H9 (cell line): ENCODE results near the gene MCF2L2. TPM values are rescaled to one million over a fixed set of nuclear protein-coding genes. Genes with fewer than 3 reads are reported as not detected.

Source experiments
- DNase-seq: peaks from one replicate; pipeline ENCODE4 v3.0.0-alpha.2; 2017
- H2AFZ ChIP-seq: one replicate; pipeline ENCODE4 v1.6.1; 2013; ENCODE audit warnings: mild to moderate bottlenecking, low read length, control low read depth, moderate library complexity
- H2AK5ac ChIP-seq: 2 replicates; pipeline ENCODE4 v1.6.1; 2013; ENCODE audit warnings: low read length, control low read depth, mixed read lengths; ENCODE audit not compliant: insufficient read length
- H2BK120ac ChIP-seq: one replicate; pipeline ENCODE4 v1.6.1; 2013; ENCODE audit warnings: low read depth, mild to moderate bottlenecking, low read length, control low read depth, inconsistent platforms; ENCODE audit not compliant: poor library complexity, severe bottlenecking
- H2BK12ac ChIP-seq: 2 replicates; pipeline ENCODE4 v1.6.1; 2013; ENCODE audit warnings: low read length, control low read depth, mixed read lengths, low read depth; ENCODE audit not compliant: insufficient read length
- H2BK15ac ChIP-seq: 2 replicates; pipeline ENCODE4 v1.6.1; 2013; ENCODE audit warnings: low read depth, low read length, control low read depth
- H2BK20ac ChIP-seq: one replicate; pipeline ENCODE4 v1.6.1; 2013; ENCODE audit warnings: low read depth, mild to moderate bottlenecking, low read length, control low read depth, inconsistent platforms; ENCODE audit not compliant: poor library complexity, severe bottlenecking
- H2BK5ac ChIP-seq: 2 replicates; pipeline ENCODE4 v1.6.1; 2013; ENCODE audit warnings: low read length, control low read depth, mixed read lengths; ENCODE audit not compliant: insufficient read length
- H3K14ac ChIP-seq: 2 replicates; pipeline ENCODE4 v1.6.1; 2013; ENCODE audit warnings: low read length, control low read depth; ENCODE audit not compliant: insufficient read depth
- H3K18ac ChIP-seq: 2 replicates; pipeline ENCODE4 v1.6.1; 2013; ENCODE audit warnings: low read depth, mild to moderate bottlenecking, mixed read lengths, low read length, control low read depth; ENCODE audit not compliant: insufficient read length
- H3K23ac ChIP-seq: 2 replicates; pipeline ENCODE4 v1.6.1; 2013; ENCODE audit warnings: low read length, control low read depth, mixed read lengths, low read depth; ENCODE audit not compliant: insufficient read length
- H3K23me2 ChIP-seq: 2 replicates; pipeline ENCODE4 v1.6.1; 2013; ENCODE audit warnings: low read depth, mild to moderate bottlenecking, mixed read lengths, low read length, control low read depth; ENCODE audit not compliant: insufficient read length, poor library complexity, severe bottlenecking
- H3K27ac ChIP-seq: 2 replicates; pipeline ENCODE4 v1.5.1; 2013; ENCODE audit warnings: low read length, control low read depth, mixed read lengths, low read depth; ENCODE audit not compliant: insufficient read length
- H3K27me3 ChIP-seq: 2 replicates; pipeline ENCODE4 v1.6.1; 2013; ENCODE audit warnings: low read length, control low read depth, inconsistent platforms; ENCODE audit not compliant: insufficient read depth
- H3K4ac ChIP-seq: 2 replicates; pipeline ENCODE4 v1.6.1; 2013; ENCODE audit warnings: low read depth, mild to moderate bottlenecking, control low read depth, inconsistent platforms, low read length, moderate library complexity
- H3K4me1 ChIP-seq: 2 replicates; pipeline ENCODE4 v1.6.1; 2013; ENCODE audit warnings: low read length, control low read depth, inconsistent platforms; ENCODE audit not compliant: insufficient read depth
- H3K4me2 ChIP-seq: 2 replicates; pipeline ENCODE4 v1.6.1; 2013; ENCODE audit warnings: low read length, control low read depth, mixed read lengths; ENCODE audit not compliant: insufficient read length, insufficient read depth
- H3K56ac ChIP-seq: 2 replicates; pipeline ENCODE4 v1.6.1; 2013; ENCODE audit warnings: low read depth, mild to moderate bottlenecking, mixed read lengths, low read length, control low read depth; ENCODE audit not compliant: insufficient read length
- H3K79me1 ChIP-seq: 2 replicates; pipeline ENCODE4 v1.6.1; 2013; ENCODE audit warnings: low read depth, mild to moderate bottlenecking, moderate library complexity, low read length, control low read depth, inconsistent platforms; ENCODE audit not compliant: insufficient read depth, poor library complexity, severe bottlenecking
- H3K79me2 ChIP-seq: 2 replicates; pipeline ENCODE4 v1.6.1; 2013; ENCODE audit warnings: low read length, control low read depth, inconsistent platforms; ENCODE audit not compliant: insufficient read depth
- H3K9ac ChIP-seq: 2 replicates; pipeline ENCODE4 v1.6.1; 2013; ENCODE audit warnings: low read length, control low read depth, mixed read lengths; ENCODE audit not compliant: insufficient read length; ENCODE audit errors: extremely low read depth
- H3K9me3 ChIP-seq: one replicate; pipeline ENCODE4 v1.6.1; 2013; ENCODE audit warnings: low read depth, low read length, inconsistent platforms; ENCODE audit not compliant: control insufficient read depth
- H3T11ph ChIP-seq: one replicate; pipeline ENCODE4 v1.6.1; 2013; ENCODE audit warnings: mild to moderate bottlenecking, low read length, control low read depth, inconsistent platforms
- H4K20me1 ChIP-seq: one replicate; pipeline ENCODE4 v1.6.1; 2013; ENCODE audit not compliant: control insufficient read depth, insufficient read length, insufficient read depth
- H4K5ac ChIP-seq: 2 replicates; pipeline ENCODE4 v1.6.1; 2013; ENCODE audit warnings: low read depth, mild to moderate bottlenecking, mixed read lengths, low read length, control low read depth; ENCODE audit not compliant: insufficient read length
- H4K8ac ChIP-seq: replicated peaks from 2 replicates; pipeline ENCODE4 v1.6.1; 2013; ENCODE audit warnings: low read length, control low read depth, mixed read lengths, low read depth; ENCODE audit not compliant: insufficient read length
- H4K91ac ChIP-seq: 2 replicates; pipeline ENCODE4 v1.6.1; 2013; ENCODE audit warnings: low read depth, mild to moderate bottlenecking, moderate library complexity, mixed read lengths, low read length, control low read depth; ENCODE audit not compliant: insufficient read length
- H3K27ac Mint-ChIP-seq, 3 experiments: 2 replicates in 2 of 3; 3 replicates in 1 of 3; pipeline ENCODE4 v1.8.0; 2020 to 2021; ENCODE audit warnings: mixed read lengths in 3 of 3, mild to moderate bottlenecking in 1 of 3, moderate library complexity in 1 of 3
- H3K27me3 Mint-ChIP-seq: 2 replicates; pipeline ENCODE4 v1.8.0; 2021; ENCODE audit warnings: low read depth, mild to moderate bottlenecking, moderate library complexity, mixed read lengths
- H3K36me3 Mint-ChIP-seq, 3 experiments: 2 replicates in 2 of 3; 3 replicates in 1 of 3; pipeline ENCODE4 v1.8.0; 2020 to 2021; ENCODE audit warnings: low read depth in 3 of 3, mixed read lengths in 3 of 3; ENCODE audit not compliant: insufficient read depth in 1 of 3
- H3K4me1 Mint-ChIP-seq, 2 experiments: 2 replicates each; pipeline ENCODE4 v1.8.0; 2020; ENCODE audit warnings: mixed read lengths in 2 of 2
- H3K4me3 Mint-ChIP-seq, 2 experiments: 2 replicates in 1 of 2; 3 replicates in 1 of 2; pipeline ENCODE4 v1.8.0; 2020 to 2021; ENCODE audit warnings: mild to moderate bottlenecking in 2 of 2, mixed read lengths in 2 of 2, moderate library complexity in 1 of 2
- H3K9me3 Mint-ChIP-seq, 2 experiments: 2 replicates in 1 of 2; 3 replicates in 1 of 2; pipeline ENCODE4 v1.8.0; 2020; ENCODE audit warnings: mild to moderate bottlenecking in 2 of 2, mixed read lengths in 2 of 2, moderate library complexity in 1 of 2
- WGBS: extraction: QIAGEN DNeasy Blood & Tissue Kit; methylation state at CpG from one replicate; pipeline ENCODE4 v1.1.7; 2013; ENCODE audit warnings: missing lambda C conversion rate, low lambda C conversion rate, mixed read lengths; ENCODE audit not compliant: insufficient read length; ENCODE audit errors: extremely low coverage; 5-methylcytosine and 5-hydroxymethylcytosine counted together
- total RNA-seq: library from RNA; stranded (reverse); gene quantifications from 2 replicates; pipeline ENCODE4 v1.2.1, GENCODE V29; 2021
- TF ChIP-seq, protein P1 (sequence below): fragments of 200-600 bp; sonication (generic); conservative IDR thresholded peaks from 3 replicates; pipeline ENCODE4 v1.8.0; 2021; ENCODE audit warnings: antibody characterized with exemption, mild to moderate bottlenecking

MCF2L2 gene
- total RNA-seq, 1 experiment from 2014 or later: 6.4 TPM

DNA sequence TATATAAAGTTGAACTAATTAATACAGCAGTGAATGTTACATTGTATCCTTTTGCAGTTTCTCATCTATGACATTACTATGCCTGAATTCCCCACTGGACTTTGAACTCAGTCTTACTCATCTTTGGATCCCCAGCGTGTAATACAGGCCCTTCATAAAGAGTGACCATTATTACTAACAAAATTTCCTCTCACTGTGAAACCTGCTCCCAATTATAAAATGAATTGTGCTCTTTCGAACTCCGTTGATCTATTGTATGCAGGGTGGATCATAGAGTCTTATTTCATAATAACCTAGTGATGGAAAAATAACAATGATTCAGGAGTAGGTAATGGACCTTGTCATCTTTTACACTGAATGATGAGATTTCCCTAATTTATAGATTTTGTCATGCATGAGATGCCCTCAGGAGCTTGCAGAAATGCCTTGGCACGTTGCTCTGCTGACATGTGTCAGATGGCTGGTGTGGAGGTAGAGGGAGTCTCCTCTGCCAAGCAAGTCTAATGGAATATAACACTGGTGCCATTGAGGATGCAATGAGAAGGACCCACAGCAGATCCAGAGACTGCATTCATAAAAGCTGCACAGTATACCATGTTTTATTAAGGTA is 149.8 kb downstream of the MCF2L2 start:
- Histone ChIP-seq H4K20me1 (no peaks in the 10 kb centered on the region), H3K27ac (no peak overlapping the region), H3K23ac (no peak overlapping the region), H3K4me2 (no peak overlapping the region), H3K79me2 (no peaks in the 10 kb centered on the region), H4K91ac (no peak overlapping the region), H3K18ac (no peak overlapping the region), H4K5ac (no peak overlapping the region), H3K4ac (no peak overlapping the region), H3K56ac (no peak overlapping the region), H4K8ac (no peak overlapping the region), H2AK5ac (no peak overlapping the region), H2BK12ac (no peak overlapping the region), H3K14ac (no peak overlapping the region), H2BK20ac (no peak overlapping the region), H3K23me2 (no peaks in the 10 kb centered on the region), H3K79me1 (no peaks in the 10 kb centered on the region), H2AFZ (no peak overlapping the region), H3K27me3 (no peaks in the 10 kb centered on the region), H3K9me3 (no peaks in the 10 kb centered on the region), H3T11ph (no peak overlapping the region), H2BK15ac (no peak overlapping the region), H2BK120ac (no peak overlapping the region), H3K4me1 (no peaks in the 10 kb centered on the region; the same call in 1 of the 2 replicates), H3K9ac (no peak overlapping the region), H2BK5ac (no peak overlapping the region)
- DNase-seq: no peak
- TF ChIP-seq, protein P1, sequence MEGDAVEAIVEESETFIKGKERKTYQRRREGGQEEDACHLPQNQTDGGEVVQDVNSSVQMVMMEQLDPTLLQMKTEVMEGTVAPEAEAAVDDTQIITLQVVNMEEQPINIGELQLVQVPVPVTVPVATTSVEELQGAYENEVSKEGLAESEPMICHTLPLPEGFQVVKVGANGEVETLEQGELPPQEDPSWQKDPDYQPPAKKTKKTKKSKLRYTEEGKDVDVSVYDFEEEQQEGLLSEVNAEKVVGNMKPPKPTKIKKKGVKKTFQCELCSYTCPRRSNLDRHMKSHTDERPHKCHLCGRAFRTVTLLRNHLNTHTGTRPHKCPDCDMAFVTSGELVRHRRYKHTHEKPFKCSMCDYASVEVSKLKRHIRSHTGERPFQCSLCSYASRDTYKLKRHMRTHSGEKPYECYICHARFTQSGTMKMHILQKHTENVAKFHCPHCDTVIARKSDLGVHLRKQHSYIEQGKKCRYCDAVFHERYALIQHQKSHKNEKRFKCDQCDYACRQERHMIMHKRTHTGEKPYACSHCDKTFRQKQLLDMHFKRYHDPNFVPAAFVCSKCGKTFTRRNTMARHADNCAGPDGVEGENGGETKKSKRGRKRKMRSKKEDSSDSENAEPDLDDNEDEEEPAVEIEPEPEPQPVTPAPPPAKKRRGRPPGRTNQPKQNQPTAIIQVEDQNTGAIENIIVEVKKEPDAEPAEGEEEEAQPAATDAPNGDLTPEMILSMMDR: no peak
- Mint-ChIP-seq H3K27me3 (no peaks in the 10 kb centered on the region), H3K36me3 (no peaks in the 10 kb centered on the region), H3K9me3 (no peaks in the 10 kb centered on the region), H3K4me3 (no peak overlapping the region), H3K4me1 (peaks cover 7 to 8% of the 10 kb centered on the region in 2 experiments), H3K27ac (no peak overlapping the region)
- no CpG with 5 or more reads among the region's 4 CpGs for WGBS
